GM19351 (cell line): ENCODE data around the gene MALRD1.

Experiments
- ATAC-seq: cut with Tn5 transposase; IDR thresholded peaks from one replicate; pipeline ENCODE4 v1.9.1; 2021; ENCODE audit warnings: mild to moderate bottlenecking, moderate library complexity; ENCODE audit not compliant: unreplicated experiment

The MALRD1 gene

DNA sequence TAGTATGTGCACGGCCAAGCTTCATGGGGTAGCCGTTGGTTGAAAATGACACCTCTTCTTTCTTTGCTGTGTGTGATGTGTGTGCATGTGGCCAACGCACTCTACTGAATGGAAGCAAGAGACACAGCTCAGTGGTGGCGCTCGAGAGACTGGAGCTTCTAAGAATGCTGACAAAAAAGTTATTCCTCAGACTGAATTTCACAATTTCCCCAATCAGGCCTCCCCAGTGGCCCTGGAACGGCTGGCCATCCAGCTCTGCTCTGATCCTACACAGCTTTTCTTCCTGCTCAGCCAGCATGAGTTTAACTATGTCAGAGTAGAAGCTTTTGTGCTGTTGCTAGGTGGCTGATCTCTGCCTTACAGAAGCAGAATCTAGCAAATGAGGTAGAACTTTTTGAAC is 581.0 kb downstream of the MALRD1 start:
- ATAC-seq: no peak

DNA sequence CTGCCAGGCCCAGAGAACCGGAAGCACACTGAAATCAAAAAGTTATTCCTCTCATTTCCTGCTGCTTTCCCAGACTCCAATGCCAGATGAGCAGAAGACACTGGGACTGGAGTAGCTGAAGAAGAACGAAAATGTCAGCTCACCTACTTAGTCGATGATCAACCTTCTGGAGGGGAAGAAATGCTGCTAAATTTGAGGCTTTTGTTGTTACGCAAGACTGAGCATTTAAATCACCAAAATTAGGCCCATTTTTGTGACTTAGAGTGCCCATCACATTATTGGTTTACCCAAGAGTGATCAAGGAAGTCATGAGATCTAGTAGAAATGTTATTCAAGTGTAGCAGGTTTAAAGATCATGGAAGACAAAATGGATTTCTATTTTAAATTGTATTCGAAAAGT is 585.6 kb downstream of the MALRD1 start:
- ATAC-seq: no peak

GRCh38 chr10:19638182-19638895 is 589.7 kb downstream of the MALRD1 start:
- no peak for ATAC-seq

GRCh38 chr10:19638896-19639233 is 590.3 kb downstream of the MALRD1 start:
- ATAC-seq: no peak

GRCh38 chr10:19640566-19641263 is 592.1 kb downstream of the MALRD1 start:
- ATAC-seq: no peak

DNA sequence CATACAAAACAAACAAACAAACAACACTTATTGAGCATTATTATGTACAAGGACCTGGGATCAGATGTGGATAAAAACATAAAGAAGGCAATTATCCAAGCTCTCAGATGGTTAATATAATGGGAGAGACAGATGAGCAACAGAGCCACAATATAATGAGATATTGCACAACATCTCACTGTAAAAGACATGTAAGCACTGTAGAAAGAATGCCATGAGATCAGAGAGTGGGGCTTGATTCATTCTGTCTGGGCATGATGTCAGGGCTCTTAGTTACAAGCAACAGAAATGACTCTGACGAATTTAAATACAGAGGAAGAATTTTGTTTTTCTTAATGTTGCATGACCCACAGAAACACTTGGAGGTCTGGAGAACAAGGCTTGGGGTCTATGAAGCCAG is 602.9 kb downstream of the MALRD1 start:
- ATAC-seq: no peak

DNA sequence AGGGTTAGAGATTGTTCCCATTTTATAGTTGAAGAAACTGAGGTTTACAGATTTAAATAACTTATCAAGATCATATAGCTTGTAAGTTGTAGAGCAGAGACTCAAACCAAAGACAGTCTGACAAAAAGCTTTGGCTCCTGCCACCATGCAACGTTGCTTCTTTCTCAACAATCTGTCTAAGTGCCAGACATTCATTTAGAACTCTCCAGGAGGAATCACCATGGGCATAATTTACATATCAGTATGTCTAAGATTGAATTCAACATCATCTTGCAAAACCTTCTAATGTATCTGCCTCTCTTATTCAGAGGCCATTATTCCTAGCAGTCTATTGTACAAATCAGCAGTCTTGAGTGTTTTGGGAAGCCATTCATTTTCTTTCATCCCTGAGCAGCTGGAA is 604.1 kb downstream of the MALRD1 start:
- no peak for ATAC-seq

GRCh38 chr10:19653931-19654330 is 605.3 kb downstream of the MALRD1 start:
- no peak for ATAC-seq

GRCh38 chr10:19654576-19654975 is 606.0 kb downstream of the MALRD1 start:
- no peak for ATAC-seq

DNA sequence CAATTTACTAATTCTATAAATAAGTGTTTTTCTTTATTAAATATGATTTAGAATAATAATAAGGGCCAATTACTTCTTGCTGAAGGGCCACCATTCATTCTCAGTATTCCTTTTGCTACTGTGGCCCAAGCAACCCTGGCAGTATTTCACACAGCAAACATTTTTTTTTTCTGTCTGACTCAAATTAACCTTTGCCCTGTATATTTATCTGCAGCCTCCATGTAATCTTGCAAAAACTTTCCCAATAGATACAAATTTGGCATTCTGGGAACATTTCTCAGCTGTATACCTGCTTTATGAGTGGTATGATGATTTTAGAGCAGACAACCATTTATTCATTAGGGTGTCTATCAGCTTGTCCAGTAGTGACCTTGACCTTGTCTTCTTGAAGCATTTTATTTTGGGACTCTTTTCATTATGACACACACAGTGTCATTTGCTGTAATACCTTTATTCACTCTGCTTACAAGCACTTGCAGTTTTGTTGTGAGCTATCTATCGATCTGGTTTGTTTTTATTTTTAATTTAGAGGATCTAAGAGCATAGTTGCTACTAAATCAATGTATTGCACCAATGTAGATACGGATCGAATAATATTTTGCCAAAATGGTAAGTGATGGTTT is 607.9 kb downstream of the MALRD1 start:
- no peak for ATAC-seq

- no peak for ATAC-seq
Observed at GRCh38 chr10:19658131-19658530, 609.5 kb downstream of the MALRD1 start.

GRCh38 chr10:19658622-19659233 is 610.1 kb downstream of the MALRD1 start:
- ATAC-seq: no peak

DNA sequence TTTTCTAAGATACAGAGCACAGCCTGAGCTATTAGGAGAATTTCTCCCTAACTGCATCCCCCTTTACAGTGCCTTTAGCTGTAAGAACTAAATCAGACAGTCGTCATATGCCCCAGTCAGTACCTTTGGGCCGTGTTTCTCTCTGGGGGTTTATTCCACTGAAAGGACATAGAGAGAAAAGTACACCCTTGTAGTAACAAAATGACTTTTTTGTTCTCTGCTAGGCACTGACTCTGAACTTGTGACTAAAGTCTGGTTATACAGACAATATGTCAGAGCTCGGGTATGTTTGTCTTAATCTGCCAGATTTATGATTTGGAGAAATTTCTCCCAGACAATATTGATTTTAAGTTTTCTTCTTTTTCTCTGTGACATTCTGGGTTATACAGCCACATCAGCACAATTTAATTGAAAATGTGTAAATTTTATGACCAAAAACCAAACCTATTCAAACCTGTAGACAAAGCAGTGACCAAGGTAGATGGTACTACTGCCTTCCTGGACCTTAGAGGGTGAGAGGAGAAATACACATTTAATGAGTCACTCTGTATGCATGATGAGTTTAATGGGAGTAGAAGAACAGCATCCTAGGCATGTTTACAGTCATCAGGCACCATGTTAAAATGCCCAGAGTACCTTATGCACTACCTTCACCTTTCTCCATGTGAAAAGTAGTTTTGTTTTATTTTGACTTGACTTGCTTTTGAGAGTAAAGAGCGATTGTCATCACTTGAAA is 611.5 kb downstream of the MALRD1 start:
- ATAC-seq: no peak

DNA sequence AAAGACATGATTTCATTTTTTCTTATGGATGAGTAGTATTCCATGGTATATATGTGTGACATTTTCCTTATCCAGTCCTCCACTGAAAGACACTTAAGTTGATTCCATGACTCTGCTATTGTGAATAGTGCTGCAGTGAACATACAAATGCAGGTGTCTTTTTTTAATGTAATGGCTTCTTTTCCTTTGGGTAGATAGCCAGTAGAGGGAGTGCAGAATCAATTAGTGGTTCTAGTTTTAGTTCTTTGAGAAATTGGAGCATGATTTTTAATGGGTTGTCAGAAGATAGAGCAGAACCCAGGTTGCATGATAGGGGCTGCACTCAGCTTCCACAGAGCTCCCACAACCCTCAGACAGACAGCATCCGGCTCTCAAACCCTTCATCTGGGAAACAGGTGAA is 614.7 kb downstream of the MALRD1 start:
- no peak for ATAC-seq

- no peak for ATAC-seq
Observed at GRCh38 chr10:19668116-19668515, 619.5 kb downstream of the MALRD1 start.

GRCh38 chr10:19676063-19676462 is 627.5 kb downstream of the MALRD1 start:
- no peak for ATAC-seq

GRCh38 chr10:19683356-19683755 is 634.8 kb downstream of the MALRD1 start:
- no peak for ATAC-seq

DNA sequence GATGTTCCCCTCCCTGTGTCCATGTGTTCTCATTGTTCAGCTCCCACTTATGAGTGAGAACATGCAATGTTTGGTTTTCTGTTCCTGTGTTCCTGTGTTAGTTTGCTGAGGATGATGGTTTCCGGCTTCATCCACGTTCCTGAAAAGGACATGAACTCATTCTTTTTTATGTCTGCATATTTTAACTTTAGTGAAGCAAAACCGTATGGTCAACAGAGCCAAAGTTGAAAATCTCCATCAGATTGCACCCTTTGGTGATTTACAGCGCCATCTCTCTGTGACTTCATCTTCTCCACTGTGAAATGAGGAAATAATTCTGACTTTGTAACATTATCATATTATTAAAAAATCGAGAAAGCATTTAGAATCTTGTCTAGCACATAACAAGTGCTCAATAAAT is 635.4 kb downstream of the MALRD1 start:
- no peak for ATAC-seq

GRCh38 chr10:19688344-19688743 is 639.7 kb downstream of the MALRD1 start:
- ATAC-seq: no peak

DNA sequence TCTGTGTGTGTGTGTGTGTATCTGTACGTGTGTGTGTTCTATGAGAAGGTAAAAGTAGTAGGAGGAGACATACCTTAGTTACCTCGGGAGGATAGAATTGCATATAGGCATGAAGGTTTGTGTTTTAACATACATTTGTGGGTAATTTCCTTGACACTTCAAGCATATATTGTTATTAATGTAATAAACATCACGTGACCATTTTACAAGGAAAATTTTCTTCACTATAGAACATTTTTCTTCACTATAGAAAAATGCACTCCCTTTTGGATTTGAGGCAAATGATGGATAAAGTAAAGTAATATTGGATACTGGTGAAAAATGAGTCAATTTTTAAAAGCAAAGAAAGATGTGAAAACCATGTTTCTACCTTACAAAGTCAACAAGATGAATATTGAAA is 640.6 kb downstream of the MALRD1 start:
- no peak for ATAC-seq

DNA sequence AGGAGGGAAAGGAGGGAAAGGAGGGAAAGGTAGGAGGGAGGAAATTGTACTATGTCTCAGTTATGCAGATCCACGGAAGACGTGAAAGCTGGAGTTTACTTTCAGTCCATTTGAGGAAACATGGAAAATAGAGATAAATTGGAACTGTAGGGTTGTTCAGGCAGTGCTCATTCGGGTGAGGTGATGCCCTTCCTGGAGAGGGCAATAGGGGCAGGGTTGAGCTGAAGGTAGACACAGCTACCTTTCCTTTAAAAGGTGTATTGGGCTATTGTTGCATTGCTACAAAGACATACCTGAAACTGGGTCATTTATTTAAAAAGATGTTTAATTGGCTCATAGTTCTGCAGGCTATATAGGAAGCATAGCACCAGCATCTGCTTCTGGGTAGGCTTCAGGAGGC is 650.7 kb downstream of the MALRD1 start:
- no peak for ATAC-seq
